ENCODE data around the gene LAMB2. TPM values are rescaled to one million over a fixed set of nuclear protein-coding genes. Genes with fewer than 3 reads are reported as not detected.

The LAMB2 gene
- polyA plus RNA-seq, 1 of the 3 experiments (the other 2 are of a cell fraction), result 332 TPM

DNA sequence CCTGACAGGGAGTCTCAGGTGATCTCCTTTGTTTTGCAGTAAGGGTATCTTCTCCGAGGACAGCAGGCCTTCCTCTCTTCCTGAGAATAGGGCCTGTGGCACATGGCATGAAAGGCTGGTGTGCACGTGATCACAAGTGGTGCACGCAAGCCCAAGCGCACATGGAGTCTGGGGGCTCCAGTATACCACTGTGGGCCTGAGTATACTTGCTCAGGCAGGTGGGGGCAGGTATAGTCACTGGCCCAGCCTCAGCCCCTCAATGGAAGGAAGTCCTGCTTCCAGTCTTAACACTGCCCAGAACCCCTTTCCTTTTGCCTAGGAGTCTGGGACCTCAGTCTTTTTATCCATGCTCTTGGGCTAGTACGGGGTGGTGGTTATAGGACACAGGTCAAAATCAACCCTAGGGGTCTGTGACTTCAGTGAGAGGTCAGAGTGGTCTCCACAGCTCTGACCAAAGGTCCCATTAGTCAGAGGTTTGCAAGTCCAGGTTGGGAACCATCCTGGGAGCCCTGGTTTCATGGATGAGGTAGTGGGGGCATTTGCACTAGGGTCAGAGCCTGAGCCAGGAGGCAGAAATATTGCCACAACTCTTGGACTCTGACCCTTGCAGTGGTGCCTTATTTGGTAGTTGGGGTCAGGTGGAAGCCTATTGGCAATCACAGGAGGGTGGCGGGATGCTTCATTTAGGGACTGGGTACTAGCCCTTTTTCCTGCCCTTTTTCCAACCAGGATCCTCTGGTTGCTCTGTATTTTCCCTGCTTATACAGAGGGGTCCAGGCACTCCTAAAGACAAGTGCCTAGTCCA, 34.1 kb upstream of the LAMB2 start:
- H4K20me1 ChIP-seq (ENCODE audit: insufficient read depth), result no peaks in the 10 kb centered on the region
- H3K27me3 ChIP-seq (ENCODE audit: insufficient read depth), result no peaks in the 10 kb centered on the region
- peaks cover 37% of the 10 kb centered on the region for H3K79me2 ChIP-seq (ENCODE audit: insufficient read depth)
- H3K36me3 ChIP-seq (replicated peaks in 1 of 2; ENCODE audit: control insufficient read depth in 1 of 2, insufficient read depth in 2 of 2, low read length in 1 of 2), result peaks cover 14 to 24% of the 10 kb centered on the region in 2 experiments
- no CpG with 5 or more reads among the region's 6 CpGs for WGBS (ENCODE audit: low lambda C conversion rate)
- H3F3A ChIP-seq (replicated peaks; ENCODE audit: insufficient read depth), result no peaks in the 10 kb centered on the region
- H3K9me2 ChIP-seq, result no peaks in the 10 kb centered on the region
- H2AFZ ChIP-seq (ENCODE audit: low read depth), result peak overlapping the region; percentile 99
- no peak overlapping the region for H3K9ac ChIP-seq
- H3K27ac ChIP-seq (ENCODE audit: low read depth in 2 of 2, low read length in 1 of 2), result peak overlapping the region in 1 of 2 experiments; percentile 53; a peak in 1 of 4 replicates
- H3K4me2 ChIP-seq, result peak overlapping the region; percentile 96
- no peak for TF ChIP-seq FOXM1 (IDR thresholded peaks at IDR 0.05; ENCODE audit: low read depth)
- TF ChIP-seq TCF12 (IDR thresholded peaks at IDR 0.05), result no peak
- TF ChIP-seq RXRA (IDR thresholded peaks at IDR 0.05; ENCODE audit: borderline replicate concordance, low read depth), result no peak
- TF ChIP-seq RAD21 (IDR thresholded peaks at IDR 0.05; ENCODE audit: low read length), result no peak
- no peak for TF ChIP-seq FOSL2 (IDR thresholded peaks at IDR 0.05; ENCODE audit: borderline replicate concordance, low read depth)
- no peak for TF ChIP-seq EZH2phosphoT487 (IDR thresholded peaks at IDR 0.05; ENCODE audit: borderline replicate concordance, low read depth)
- no peak for TF ChIP-seq SMC3 (IDR thresholded peaks at IDR 0.05; ENCODE audit: low read depth, low read length)
- no peak for TF ChIP-seq CHD2 (IDR thresholded peaks at IDR 0.05; ENCODE audit: low read length, partially characterized antibody)
- no peak for TF ChIP-seq TAF1 (IDR thresholded peaks at IDR 0.05; ENCODE audit: borderline replicate concordance, low read depth, low read length)
- TF ChIP-seq EP300 (IDR thresholded peaks at IDR 0.05; ENCODE audit: borderline replicate concordance in 1 of 2, low read depth in 1 of 2, low read length in 1 of 2), result no peak
- no peak for TF ChIP-seq ELF1 (IDR thresholded peaks at IDR 0.05)
- no peak for TF ChIP-seq NRF1 (IDR thresholded peaks at IDR 0.05; ENCODE audit: low read depth, low read length)
- TF ChIP-seq SIN3A (IDR thresholded peaks at IDR 0.05; ENCODE audit: borderline replicate concordance, low read depth, low read length), result no peak
- no peak for TF ChIP-seq JUND (IDR thresholded peaks at IDR 0.05)
- no peak for TF ChIP-seq RCOR1 (IDR thresholded peaks at IDR 0.05; ENCODE audit: low read length)
- TF ChIP-seq, protein P1, sequence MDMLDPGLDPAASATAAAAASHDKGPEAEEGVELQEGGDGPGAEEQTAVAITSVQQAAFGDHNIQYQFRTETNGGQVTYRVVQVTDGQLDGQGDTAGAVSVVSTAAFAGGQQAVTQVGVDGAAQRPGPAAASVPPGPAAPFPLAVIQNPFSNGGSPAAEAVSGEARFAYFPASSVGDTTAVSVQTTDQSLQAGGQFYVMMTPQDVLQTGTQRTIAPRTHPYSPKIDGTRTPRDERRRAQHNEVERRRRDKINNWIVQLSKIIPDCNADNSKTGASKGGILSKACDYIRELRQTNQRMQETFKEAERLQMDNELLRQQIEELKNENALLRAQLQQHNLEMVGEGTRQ (IDR thresholded peaks at IDR 0.05; ENCODE audit: borderline replicate concordance, low read depth, low read length), result no peak
- TF ChIP-seq, protein P2, sequence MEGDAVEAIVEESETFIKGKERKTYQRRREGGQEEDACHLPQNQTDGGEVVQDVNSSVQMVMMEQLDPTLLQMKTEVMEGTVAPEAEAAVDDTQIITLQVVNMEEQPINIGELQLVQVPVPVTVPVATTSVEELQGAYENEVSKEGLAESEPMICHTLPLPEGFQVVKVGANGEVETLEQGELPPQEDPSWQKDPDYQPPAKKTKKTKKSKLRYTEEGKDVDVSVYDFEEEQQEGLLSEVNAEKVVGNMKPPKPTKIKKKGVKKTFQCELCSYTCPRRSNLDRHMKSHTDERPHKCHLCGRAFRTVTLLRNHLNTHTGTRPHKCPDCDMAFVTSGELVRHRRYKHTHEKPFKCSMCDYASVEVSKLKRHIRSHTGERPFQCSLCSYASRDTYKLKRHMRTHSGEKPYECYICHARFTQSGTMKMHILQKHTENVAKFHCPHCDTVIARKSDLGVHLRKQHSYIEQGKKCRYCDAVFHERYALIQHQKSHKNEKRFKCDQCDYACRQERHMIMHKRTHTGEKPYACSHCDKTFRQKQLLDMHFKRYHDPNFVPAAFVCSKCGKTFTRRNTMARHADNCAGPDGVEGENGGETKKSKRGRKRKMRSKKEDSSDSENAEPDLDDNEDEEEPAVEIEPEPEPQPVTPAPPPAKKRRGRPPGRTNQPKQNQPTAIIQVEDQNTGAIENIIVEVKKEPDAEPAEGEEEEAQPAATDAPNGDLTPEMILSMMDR (IDR thresholded peaks at IDR 0.05), result no peak
- TF ChIP-seq GABPA (IDR thresholded peaks at IDR 0.05; ENCODE audit: low read depth), result no peak
- TF ChIP-seq, protein P3, sequence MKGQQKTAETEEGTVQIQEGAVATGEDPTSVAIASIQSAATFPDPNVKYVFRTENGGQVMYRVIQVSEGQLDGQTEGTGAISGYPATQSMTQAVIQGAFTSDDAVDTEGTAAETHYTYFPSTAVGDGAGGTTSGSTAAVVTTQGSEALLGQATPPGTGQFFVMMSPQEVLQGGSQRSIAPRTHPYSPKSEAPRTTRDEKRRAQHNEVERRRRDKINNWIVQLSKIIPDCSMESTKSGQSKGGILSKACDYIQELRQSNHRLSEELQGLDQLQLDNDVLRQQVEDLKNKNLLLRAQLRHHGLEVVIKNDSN (IDR thresholded peaks at IDR 0.05; ENCODE audit: borderline replicate concordance, low read depth), result no peak
- TF ChIP-seq, protein P4, sequence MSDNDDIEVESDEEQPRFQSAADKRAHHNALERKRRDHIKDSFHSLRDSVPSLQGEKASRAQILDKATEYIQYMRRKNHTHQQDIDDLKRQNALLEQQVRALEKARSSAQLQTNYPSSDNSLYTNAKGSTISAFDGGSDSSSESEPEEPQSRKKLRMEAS (IDR thresholded peaks at IDR 0.05; ENCODE audit: low read depth), result no peak
- ChIA-PET POLR2A (no interaction called here), CTCF (interaction anchor here (0.7 kb wide), 1 partner anchor 283 kb away, joined by 5 read pairs; no protein-coding TSS in a partner anchor)
- peaks cover 3 to 25% of the 10 kb centered on the region in 2 experiments; a peak in 3 of 4 replicates for H3K4me1 ChIP-seq (ENCODE audit: control insufficient read depth in 1 of 2, insufficient read depth in 2 of 2, low read depth in 1 of 2, low read length in 1 of 2)
- DNase-seq, result no peak
- H3K9me3 ChIP-seq, result no peaks in the 10 kb centered on the region
- peak overlapping the region; percentile 93 to 95 for H3K4me3 ChIP-seq (ENCODE audit: low read depth in 2 of 2, low read length in 1 of 2)
